IPS-11a (cell line): ENCODE data around the gene TJP1.
"Not testable (repeated sequence)": the region's sequence is repeated elsewhere in the genome, so short reads cannot be mapped to it uniquely, and the experiment has no call there.

ENCODE experiments used
- H3K4me3 ChIP-seq: one replicate; pipeline ENCODE4 v1.5.1; 2013; ENCODE audit warnings: low read depth, low read length, control low read depth

Gene TJP1

DNA sequence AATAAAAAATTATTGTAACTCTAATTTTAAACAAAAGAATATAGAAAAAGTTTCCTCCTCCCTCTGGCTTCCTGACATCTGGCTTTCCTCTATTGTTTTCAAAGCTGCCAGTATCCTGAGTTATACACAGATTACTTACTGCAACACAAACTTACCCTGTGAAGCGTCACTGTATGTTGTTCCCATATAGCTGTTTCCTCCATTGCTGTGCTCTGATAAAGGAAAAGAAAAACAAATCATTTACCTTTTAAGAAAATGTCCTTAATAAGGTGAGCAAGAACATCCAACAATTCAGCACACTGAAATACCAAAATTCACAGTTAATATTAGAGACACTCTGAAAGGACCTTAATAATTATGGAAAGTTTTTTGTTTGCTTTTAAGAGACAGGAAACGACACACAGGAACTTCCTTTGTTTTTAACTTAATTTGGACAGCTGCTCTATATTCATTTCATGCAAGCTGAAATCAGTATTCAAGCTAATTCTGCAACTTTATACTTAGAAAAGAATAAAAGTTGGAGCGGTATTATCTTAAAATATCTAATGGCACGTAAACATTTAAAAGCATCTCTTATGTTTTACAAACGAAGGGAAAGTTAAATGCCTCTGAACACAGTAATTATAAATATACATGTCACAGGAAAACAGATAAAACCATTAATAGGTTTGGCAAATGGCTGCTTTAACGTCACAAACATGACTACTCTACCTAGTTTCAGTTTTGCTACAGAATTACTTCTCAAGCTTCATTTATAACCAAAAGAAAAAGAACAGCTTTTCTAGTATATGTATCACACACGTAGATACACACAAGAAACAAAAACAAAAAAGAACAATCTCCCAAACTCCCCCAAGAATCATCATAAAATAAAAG, 21.5 kb downstream of the TJP1 start:
- no peak overlapping the region for H3K4me3 ChIP-seq

DNA sequence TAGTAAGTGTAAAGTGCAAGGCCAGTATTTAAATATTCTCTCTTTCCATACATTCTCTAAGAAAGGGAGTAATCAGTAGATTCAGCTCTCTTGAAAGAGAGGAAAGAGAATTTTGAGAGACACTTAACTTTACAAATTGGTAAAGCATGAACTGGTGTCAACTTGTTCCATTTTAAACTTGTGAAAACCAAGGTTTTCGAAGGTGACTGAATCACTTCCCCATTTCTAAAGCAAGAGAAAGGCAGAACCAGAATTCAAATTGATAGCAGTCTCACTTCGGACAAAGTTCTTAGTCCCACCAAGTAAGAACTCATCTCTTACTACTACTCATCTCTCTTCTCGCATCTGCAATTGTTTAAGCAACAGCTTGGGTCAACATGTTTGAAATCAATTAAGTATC, 22.4 kb downstream of the TJP1 start:
- H3K4me3 ChIP-seq = no peak overlapping the region

DNA sequence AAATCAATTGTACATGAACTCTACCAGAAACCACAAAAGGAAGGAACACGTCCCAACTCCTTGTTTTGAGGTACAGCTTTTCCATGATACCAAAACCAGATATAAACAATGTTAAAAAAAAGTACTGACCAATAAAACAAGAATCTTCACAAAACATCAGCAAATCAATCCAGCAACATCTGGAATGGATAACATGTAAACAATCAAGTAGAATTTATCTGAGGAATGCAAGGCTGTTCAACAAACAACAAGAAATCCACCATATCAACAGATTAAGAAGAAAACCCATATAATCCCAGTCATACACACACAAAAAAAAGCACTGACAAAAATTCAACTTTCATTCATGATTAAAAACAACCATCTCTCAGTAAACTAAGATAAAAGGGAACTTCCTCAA, 26.7 kb downstream of the TJP1 start:
- no peak overlapping the region for H3K4me3 ChIP-seq

- no peak overlapping the region for H3K4me3 ChIP-seq
Observed at GRCh38 chr15:29792426-29793159, 29.7 kb downstream of the TJP1 start.

DNA sequence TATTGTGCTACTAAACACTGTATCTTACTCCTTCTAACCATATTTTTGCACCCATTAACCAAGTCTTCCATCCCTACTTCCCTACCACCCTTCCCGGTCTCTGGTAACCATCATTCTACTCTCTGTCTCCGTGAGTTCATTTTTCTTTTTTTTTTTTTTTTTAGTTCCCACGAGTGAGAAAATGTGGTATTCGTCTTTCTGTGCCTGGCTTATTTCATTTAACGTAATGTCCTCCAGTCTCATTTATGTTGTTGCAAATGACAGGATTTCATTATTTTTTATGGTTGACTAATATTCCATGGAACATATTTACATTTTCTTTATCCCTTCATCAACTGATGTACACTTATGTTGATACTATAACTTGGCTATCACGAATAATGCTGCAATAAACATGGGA, 31.7 kb downstream of the TJP1 start:
- no peak overlapping the region for H3K4me3 ChIP-seq

DNA sequence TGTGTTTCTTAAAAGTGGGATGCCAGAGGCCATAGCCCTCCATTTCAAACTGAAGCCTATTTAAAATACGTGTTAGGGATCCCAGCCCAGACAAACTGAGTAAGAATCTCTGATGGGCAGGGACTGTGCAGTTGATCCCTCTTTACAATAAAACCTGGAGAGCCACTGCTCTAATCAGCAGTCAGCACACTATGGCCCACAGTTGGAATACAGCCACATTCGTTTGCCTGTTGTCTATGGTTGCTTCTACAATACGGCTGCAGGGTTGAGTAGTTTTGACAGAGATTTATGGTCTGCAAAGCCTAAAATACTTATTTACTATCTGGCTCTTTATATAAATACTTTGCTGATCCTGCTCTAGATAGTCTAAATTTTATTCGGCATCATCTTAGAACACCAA, 32.4 kb downstream of the TJP1 start:
- no peak overlapping the region for H3K4me3 ChIP-seq

DNA sequence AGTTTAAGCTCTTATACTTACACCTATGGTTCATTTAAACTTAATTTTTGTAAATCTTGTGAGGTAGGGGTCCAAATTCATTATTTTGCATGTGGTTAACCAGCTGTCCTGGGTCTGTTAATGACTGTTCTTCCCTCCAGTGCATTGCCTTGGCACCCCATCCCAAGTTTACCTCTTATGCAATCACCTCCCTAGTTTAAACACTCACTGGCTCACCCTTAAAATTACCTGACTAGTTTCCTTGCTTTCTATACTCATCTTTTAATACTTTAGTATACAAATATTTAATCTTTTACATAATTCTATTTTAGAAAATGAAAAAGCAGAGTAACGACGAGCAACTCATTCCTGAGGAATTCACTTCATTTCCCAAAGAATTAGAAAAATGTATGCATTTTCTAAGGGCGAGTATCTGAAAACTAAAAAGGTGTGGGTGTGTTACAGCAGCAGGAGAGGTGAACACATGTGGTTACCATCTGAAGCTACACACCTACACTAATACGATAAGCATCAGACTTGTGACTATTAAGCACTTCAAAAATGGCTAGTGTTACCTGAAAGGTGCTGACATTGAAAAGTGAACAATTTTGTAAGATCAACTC, 33.7 kb downstream of the TJP1 start:
- H3K4me3 ChIP-seq = no peak overlapping the region

DNA sequence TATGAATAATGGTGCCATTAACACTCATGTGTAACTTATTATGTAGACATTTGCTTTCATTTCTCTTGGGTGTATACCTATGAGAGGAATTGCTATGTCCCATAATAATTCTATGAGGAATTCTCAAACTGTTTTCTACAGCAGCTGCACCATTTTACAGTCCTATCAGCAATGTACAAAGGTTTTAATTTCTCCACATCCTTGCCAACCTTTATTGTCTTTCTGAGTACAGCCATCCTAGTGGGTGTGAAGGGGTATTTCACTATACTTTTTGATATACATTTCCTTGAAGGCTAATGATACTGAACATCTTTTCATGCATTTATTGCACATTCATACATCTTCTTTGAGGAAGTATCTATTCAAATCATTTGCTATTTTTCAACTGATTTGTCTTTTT, 34.5 kb downstream of the TJP1 start:
- no peak overlapping the region for H3K4me3 ChIP-seq

DNA sequence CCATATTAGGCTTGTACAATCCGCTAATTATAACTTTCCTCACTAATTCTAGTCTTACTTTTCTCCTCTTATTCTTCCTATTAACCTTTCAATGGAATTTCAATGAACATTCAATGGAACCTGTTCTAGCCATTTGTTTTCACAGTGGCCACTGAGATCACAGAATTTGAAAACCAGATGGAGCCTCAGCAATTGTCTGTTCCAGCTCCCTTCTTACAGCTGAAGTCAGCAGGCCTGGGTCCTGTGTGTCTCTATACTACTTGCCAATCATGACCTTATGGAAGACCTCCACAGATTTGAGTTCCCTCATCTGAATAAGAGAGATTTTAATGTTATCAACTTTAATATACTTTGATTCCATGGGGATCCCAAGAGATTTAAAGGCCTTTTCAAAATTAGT, 36.6 kb downstream of the TJP1 start:
- no peak overlapping the region for H3K4me3 ChIP-seq

- no peak overlapping the region for H3K4me3 ChIP-seq
Observed at GRCh38 chr15:29785136-29785535, 37.1 kb downstream of the TJP1 start.

- H3K4me3 ChIP-seq = no peak overlapping the region
Observed at GRCh38 chr15:29784413-29784812, 37.9 kb downstream of the TJP1 start.

GRCh38 chr15:29782816-29783215, 39.5 kb downstream of the TJP1 start:
- not testable (repeated sequence) for H3K4me3 ChIP-seq

DNA sequence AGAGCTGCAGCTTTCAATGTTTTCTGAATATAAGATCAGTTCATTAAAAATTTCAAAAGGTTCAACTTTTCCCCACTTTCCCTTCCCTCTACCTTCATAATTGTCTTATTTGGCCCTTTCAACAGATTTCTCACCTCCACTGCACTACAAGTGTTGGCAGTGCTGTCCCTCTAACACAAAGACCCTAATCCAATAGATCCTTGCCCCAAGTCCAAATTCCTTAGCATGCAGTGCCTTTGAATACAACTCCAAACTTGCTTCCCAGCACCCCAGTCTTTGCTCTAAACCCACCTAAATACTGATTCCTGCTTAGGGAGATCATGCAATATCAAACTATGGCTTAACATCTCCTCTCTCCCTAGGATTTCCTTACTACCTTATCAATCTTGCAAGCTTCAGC, 43.9 kb downstream of the TJP1 start:
- H3K4me3 ChIP-seq = no peak overlapping the region

DNA sequence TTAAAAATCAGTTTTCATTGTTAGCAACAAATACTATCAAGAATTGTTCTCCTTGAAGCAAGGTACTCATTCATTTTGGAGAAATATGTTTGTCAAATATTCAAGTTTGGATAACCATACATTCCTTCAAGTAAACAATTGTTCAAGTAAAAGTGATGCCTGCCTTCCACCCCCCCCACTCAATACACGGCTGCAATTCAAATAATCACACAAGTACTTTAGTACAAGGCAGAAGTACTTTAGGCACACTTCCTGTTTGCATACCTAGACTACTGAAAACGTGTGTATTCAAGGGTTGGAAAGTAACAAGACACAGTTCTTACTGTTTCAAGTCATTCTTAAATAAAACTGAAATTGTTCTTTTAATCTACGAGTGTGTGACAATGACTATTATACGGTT, 45.4 kb downstream of the TJP1 start:
- no peak overlapping the region for H3K4me3 ChIP-seq

DNA sequence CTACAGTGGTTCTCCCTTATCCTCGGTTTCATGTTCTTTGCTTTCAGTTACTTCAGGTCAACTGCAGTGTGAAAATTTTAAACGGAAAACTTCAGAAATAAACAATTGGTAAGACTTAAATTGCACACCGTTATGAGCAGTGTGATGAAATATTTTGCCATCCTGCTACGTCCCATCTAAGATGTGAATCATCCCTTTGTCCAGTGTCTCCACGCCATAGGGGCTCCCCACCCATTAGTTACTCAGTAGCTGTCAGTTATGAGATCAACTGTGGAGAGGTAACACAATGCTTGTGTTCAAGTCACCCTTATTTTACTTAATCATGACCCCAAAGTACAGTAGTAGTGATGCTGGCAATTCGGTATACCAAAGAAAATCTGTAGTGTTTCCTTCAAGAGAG, 47.4 kb downstream of the TJP1 start:
- no peak overlapping the region for H3K4me3 ChIP-seq

- no peak overlapping the region for H3K4me3 ChIP-seq
Observed at GRCh38 chr15:29773816-29774215, 48.5 kb downstream of the TJP1 start.

DNA sequence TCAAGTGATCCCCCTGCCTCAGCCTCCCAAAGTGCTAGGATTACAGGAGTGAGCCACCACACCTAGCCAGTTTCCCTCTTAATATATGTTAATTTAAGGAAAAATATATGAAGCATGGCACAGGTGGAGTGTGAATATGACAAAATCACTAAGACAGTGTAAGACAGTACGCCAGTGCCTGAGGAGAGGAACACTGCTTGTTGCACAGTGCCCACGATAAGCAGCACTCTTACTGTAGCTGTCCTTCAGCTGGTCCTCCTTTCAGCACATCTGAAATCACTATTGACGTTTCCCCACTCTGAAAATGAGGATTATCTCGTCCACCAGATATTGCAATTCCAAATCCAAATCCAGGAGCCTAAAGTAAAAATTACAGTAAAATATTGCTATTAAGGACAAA, 49.3 kb downstream of the TJP1 start:
- no peak overlapping the region for H3K4me3 ChIP-seq

DNA sequence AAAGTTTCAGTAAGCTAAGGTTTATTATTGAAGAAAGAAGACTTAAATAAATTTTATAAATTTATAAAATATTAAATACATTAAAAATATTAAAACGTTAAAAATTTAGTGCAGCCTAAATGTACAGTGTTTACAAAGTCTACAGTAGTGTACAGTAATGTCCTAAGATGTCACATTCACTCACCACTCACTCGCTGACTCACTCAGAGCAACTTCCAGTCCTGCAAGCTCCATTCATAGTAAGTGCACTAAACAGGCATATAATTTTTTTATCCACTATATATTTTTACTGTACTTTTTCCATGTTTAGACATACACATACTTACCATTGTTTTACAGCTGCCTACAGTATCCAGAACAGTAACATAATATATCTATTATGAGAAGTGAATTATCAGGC, 51.5 kb downstream of the TJP1 start:
- H3K4me3 ChIP-seq = no peak overlapping the region

DNA sequence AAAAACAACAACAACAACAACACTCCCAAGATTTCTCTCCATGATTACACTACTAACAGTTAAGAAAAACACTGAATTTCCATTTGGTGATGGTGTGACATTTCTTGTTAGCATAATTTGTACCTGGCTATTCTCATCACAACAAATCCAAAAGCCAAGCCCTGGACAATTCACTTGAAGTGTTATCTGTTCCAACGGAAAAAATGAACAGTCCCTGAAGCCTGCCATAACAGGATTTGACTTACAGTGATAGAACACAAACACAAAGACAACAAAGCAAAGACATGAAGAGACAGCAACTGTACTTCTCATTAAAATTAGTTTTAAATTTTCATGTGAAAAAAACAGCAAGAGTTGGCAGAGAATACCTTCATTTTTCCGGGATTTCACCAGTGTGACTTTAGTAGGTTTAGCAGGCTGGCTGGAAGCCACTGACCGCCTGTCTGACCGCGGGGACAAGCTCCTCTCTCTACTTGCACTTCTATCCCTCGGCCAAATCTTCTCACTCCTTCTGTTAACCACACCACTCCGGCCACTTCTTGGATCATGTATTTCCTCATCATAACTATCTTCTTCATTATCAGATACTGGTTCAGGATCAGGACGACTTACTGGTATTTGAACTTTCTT, 56.3 kb downstream of the TJP1 start:
- no peak overlapping the region for H3K4me3 ChIP-seq

GRCh38 chr15:29765234-29765841, 56.9 kb downstream of the TJP1 start:
- no peak overlapping the region for H3K4me3 ChIP-seq

GRCh38 chr15:29759596-29759995, 62.7 kb downstream of the TJP1 start:
- no peak overlapping the region for H3K4me3 ChIP-seq
